Peyer's patch (tissue), 4 donors: ENCODE results near the gene DRGX.

Source experiments
- POLR2A ChIP-seq, 2 donors: fragments of 450-650 bp; IDR thresholded peaks; one replicate each; pipeline ENCODE4 v1.5.1; 2017; ENCODE audit warnings: antibody characterized with exemption in 2 of 2, mild to moderate bottlenecking in 2 of 2, moderate library complexity in 2 of 2
- TF ChIP-seq, protein P1 (sequence below), 6 experiments: fragments of 450-650 bp in 4 of 6; fragments of 200-600 bp in 2 of 6; sonication (generic) in 1 of 6; IDR thresholded peaks; one replicate each; pipeline ENCODE4 v1.5.1; 2017 to 2019; ENCODE audit warnings: antibody characterized with exemption in 6 of 6, mild to moderate bottlenecking in 3 of 6, moderate library complexity in 1 of 6

DNA sequence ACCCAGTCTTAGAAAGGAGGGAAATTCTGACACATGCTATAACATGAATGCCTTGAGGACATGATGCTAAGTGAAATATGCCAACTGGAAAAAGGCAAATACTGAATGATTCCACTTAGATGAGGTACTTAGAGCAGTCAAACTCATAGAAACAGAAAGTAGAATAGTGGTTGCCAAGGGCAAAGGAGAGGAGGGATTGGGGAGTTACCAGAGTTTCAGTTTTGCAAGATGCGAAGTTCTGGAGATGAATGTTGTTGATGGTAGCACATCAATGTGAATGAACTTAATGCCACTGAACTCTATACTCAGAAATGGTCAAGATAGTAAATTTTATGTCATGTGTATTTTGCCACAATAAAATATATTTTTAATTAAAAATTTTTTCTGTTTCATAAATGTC is 38.9 kb downstream of the DRGX start:
- TF ChIP-seq, protein P1, sequence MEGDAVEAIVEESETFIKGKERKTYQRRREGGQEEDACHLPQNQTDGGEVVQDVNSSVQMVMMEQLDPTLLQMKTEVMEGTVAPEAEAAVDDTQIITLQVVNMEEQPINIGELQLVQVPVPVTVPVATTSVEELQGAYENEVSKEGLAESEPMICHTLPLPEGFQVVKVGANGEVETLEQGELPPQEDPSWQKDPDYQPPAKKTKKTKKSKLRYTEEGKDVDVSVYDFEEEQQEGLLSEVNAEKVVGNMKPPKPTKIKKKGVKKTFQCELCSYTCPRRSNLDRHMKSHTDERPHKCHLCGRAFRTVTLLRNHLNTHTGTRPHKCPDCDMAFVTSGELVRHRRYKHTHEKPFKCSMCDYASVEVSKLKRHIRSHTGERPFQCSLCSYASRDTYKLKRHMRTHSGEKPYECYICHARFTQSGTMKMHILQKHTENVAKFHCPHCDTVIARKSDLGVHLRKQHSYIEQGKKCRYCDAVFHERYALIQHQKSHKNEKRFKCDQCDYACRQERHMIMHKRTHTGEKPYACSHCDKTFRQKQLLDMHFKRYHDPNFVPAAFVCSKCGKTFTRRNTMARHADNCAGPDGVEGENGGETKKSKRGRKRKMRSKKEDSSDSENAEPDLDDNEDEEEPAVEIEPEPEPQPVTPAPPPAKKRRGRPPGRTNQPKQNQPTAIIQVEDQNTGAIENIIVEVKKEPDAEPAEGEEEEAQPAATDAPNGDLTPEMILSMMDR (IDR thresholded peaks at IDR 0.05) = no peak
- no peak for TF ChIP-seq POLR2A (IDR thresholded peaks at IDR 0.05)
